Measurements from ENCODE around the gene SLC39A1. TPM values are rescaled to one million over a fixed set of nuclear protein-coding genes. Genes with fewer than 3 reads are reported as not detected.

Gene SLC39A1
- total and polyA plus RNA-seq, 9 of the 15 experiments (the other 6 are each of a cell fraction or from before 2014, with no cell fraction given), result 9.9 to 81.1 (median 62.7) TPM

- TF ChIP-seq, protein P1, sequence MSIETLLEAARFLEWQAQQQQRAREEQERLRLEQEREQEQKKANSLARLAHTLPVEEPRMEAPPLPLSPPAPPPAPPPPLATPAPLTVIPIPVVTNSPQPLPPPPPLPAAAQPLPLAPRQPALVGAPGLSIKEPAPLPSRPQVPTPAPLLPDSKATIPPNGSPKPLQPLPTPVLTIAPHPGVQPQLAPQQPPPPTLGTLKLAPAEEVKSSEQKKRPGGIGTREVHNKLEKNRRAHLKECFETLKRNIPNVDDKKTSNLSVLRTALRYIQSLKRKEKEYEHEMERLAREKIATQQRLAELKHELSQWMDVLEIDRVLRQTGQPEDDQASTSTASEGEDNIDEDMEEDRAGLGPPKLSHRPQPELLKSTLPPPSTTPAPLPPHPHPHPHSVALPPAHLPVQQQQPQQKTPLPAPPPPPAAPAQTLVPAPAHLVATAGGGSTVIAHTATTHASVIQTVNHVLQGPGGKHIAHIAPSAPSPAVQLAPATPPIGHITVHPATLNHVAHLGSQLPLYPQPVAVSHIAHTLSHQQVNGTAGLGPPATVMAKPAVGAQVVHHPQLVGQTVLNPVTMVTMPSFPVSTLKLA (conservative IDR thresholded peaks at IDR 0.05), result peak; percentile 72 to 83
- TF ChIP-seq LCOR (CRISPR knock-in tag; IDR thresholded peaks at IDR 0.05) (peak; percentile 87), NFATC3 (IDR thresholded peaks at IDR 0.05) (no peak), RFX1 (IDR thresholded peaks at IDR 0.05) (no peak), MCM3 (IDR thresholded peaks at IDR 0.05) (no peak), CREB5 (CRISPR knock-in tag; IDR thresholded peaks at IDR 0.05) (no peak), ZNF780A (CRISPR knock-in tag; IDR thresholded peaks at IDR 0.05) (0 out of 2 replicates have a peak, but pooled peaks have one; percentile 18), FOXK2 (conservative IDR thresholded peaks at IDR 0.05 in 1 of 2, IDR thresholded peaks at IDR 0.05 in 1 of 2; ENCODE audit: low read depth in 2 of 2) (peak; percentile 68 to 88), TFE3 (CRISPR knock-in tag; IDR thresholded peaks at IDR 0.05) (no peak), E2F8 (IDR thresholded peaks at IDR 0.05; ENCODE audit: low read depth, partially characterized antibody) (peak; percentile 78), SMARCA4 (IDR thresholded peaks at IDR 0.05) (no peak), PHF8 (IDR thresholded peaks at IDR 0.05; ENCODE audit: borderline replicate concordance, low read length) (peak; percentile 100), ZNF41 (CRISPR knock-in tag; conservative IDR thresholded peaks at IDR 0.05) (no peak), PTTG1 (tag; IDR thresholded peaks at IDR 0.05; ENCODE audit: low read depth) (0 out of 2 replicates have a peak, but pooled peaks have one; percentile 45), ZNF316 (IDR thresholded peaks at IDR 0.05) (no peak), ZNF695 (CRISPR knock-in tag; IDR thresholded peaks at IDR 0.05) (no peak), SNIP1 (IDR thresholded peaks at IDR 0.05; ENCODE audit: low read depth) (no peak), ZNF583 (CRISPR knock-in tag; IDR thresholded peaks at IDR 0.05) (no peak), ZNF75A (CRISPR knock-in tag; IDR thresholded peaks at IDR 0.05) (no peak), HNRNPH1 (optimal IDR thresholded peaks at IDR 0.05; ENCODE audit: low read depth, low read length) (no peak)
- TF ChIP-seq, protein P2, sequence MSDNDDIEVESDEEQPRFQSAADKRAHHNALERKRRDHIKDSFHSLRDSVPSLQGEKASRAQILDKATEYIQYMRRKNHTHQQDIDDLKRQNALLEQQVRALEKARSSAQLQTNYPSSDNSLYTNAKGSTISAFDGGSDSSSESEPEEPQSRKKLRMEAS (CRISPR knock-in tag; IDR thresholded peaks at IDR 0.05), result peak; percentile 79
These were observed 27.3 kb upstream of the SLC39A1 start, which contains the start of gene RPS27 (continued) for GRCh38 chr1:153990468-153991150.
